Activated CD4-positive, alpha-beta T cell treated with anti-CD3 and anti-CD28 coated beads, Interleukin-2, amount 50 U/mL, for 48 hours (primary cell): Measurements from ENCODE around the gene NLRP13.
"Not testable (repeated sequence)": the region's sequence is repeated elsewhere in the genome, so short reads cannot be mapped to it uniquely, and the experiment has no call there.

Experiments
- DNase-seq, 2 experiments: peaks; one replicate each; pipeline ENCODE4 v3.0.0-alpha.2; 2020

The NLRP13 gene, protein sequence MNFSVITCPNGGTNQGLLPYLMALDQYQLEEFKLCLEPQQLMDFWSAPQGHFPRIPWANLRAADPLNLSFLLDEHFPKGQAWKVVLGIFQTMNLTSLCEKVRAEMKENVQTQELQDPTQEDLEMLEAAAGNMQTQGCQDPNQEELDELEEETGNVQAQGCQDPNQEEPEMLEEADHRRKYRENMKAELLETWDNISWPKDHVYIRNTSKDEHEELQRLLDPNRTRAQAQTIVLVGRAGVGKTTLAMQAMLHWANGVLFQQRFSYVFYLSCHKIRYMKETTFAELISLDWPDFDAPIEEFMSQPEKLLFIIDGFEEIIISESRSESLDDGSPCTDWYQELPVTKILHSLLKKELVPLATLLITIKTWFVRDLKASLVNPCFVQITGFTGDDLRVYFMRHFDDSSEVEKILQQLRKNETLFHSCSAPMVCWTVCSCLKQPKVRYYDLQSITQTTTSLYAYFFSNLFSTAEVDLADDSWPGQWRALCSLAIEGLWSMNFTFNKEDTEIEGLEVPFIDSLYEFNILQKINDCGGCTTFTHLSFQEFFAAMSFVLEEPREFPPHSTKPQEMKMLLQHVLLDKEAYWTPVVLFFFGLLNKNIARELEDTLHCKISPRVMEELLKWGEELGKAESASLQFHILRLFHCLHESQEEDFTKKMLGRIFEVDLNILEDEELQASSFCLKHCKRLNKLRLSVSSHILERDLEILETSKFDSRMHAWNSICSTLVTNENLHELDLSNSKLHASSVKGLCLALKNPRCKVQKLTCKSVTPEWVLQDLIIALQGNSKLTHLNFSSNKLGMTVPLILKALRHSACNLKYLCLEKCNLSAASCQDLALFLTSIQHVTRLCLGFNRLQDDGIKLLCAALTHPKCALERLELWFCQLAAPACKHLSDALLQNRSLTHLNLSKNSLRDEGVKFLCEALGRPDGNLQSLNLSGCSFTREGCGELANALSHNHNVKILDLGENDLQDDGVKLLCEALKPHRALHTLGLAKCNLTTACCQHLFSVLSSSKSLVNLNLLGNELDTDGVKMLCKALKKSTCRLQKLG

DNA sequence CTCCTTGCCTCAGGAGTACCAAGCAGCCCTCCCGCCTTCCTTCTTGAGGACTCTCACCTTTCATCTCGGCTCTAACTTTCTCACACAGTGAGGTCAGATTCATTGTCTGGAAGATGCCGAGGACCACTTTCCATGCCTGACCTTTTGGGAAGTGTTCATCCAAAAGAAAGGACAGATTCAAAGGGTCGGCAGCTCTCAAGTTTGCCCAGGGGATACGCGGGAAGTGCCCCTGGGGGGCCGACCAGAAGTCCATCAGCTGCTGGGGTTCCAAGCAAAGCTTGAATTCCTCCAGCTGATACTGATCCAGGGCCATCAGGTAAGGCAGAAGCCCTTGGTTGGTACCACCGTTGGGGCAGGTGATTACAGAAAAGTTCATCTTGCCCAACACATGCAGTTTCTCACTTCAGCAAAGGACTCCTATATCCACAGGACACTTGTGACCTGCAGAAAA is at the start of gene NLRP13:
Gene NLRP13, minus strand, starts transcription at position 401 of the 451 bp plus-strand sequence. Its CDS starts 25 bp downstream, at position 376.
- DNase-seq = no peak

DNA sequence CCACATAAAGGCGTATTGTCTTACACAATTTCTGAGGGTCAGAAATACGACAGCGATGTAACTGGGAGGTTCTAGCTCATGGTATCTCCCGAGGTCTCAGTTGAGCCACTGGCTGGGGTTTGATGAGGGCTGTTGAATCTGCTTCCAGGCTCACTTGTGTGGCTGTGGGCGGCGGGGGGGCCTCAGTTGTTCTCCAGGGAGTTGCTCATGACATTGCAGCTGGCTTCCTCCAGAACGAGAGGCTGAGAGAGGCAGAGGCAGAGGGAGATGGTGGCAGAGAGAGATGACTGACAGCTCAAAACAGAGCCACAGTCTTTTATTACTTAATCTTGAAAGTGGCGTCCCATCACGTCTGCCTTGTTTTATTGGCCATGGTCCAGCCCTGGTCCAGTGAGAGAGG is 48.3 kb upstream of the NLRP13 start:
- no peak for DNase-seq

- no peak for DNase-seq
These were observed 41.8 kb upstream of the NLRP13 start for GRCh38 chr19:55973982-55974381.

GRCh38 chr19:55962186-55962585 is 30.1 kb upstream of the NLRP13 start:
- no peak for DNase-seq

- DNase-seq = no peak
These were observed 28.0 kb upstream of the NLRP13 start for GRCh38 chr19:55959996-55960675.

DNA sequence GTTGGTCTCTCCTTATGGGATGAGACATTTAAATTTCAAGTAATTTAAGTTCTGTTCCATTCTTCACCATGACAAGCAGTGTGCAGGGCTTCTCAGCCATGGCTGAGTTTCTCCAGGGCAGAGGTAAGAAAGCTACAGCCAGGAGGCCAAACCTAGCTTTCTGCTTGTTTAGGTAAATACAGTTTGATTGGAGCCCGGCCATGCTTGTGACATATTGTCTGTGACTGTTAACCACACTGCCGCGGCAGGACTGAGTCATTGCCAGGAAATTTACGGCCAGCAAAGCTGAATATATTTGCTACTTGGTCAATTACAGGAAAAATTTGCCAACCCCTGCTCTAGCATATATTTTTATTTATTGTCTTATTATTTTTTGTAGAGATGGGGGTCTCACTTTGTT is 26.2 kb upstream of the NLRP13 start:
- DNase-seq = no peak

- DNase-seq = no peak
These were observed 24.3 kb upstream of the NLRP13 start for GRCh38 chr19:55956431-55956830.

DNA sequence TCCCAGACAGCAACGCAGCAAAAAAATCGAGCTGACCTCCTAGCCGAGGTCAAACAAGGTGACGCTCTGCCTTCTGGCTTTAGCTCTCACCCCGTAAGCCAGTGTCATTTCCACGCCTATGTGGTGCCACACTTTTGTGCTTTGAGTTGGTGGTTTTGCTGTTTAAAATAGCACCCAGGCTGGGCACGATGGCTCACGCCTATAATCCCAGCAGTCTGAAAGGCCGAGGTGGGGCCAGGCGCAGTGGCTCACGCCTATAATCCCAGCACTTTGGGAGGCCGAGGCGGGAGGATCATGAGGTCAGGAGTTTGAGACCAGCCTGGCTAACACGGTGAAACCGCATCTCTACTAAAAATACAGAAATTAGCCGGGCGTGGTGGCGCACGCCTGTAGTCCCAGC is 18.4 kb upstream of the NLRP13 start:
- DNase-seq = not testable (repeated sequence)

DNA sequence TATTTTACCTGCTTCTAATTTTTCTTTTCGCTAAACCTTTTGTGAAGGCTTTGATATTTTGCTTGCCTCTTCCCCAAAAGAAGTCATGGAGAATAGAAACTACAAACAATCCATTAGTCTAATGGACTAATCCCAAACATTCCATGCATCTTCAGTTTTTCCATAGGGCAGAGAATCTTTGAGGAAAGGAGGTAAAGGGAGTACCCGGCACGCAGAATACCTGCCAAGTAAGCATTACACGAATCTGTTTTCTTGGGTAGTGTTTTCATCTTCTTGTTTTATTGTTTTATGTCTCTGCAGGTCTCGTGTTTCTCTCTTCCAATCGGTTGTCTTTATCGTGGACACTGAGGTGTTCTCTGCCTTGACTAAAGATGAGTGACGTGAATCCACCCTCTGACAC is 15.4 kb upstream of the NLRP13 start, which contains the start of gene NLRP8:
Gene NLRP8, plus strand, starts transcription at position 301 of the 400 bp plus-strand sequence.
- DNase-seq = no peak

DNA sequence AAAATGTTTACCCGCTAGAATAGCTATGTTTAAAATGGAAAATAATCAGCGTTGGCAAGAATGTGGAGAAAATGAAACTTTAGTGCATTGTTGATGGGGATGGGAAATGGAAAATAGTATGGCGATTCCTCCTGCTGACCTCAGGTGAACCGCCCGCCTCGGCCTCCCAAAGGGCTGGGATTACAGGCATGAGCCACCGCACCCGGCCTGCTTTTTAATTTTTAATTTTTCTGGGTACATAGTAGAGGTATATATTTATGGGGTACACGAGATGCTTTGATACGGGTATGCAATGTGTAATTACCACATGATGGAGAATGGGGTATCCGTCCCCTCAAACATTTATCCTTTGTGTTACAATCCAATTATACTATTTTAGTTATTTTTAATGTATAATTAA is 8.2 kb upstream of the NLRP13 start:
- no peak for DNase-seq

GRCh38 chr19:55939206-55939605 is 7.1 kb upstream of the NLRP13 start:
- DNase-seq = no peak

DNA sequence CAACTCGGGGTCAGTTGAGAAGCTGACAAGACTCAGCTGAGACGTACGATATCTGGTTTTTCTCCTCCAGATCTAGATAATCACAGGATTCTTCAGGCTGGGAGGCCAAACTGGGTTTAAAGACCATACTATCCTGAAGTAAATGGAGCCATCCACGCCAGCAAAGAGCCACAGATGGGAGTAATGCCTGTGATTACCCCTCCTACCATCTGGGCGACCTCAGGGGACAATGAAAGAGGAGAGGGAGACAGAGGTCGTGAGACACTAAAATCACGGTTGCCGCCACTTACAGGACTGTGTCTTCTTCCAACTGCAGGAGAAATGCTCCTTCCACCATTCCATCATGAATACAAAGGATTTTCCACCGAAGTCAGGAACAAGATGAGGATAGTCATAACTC is 3.1 kb upstream of the NLRP13 start:
- DNase-seq = no peak

DNA sequence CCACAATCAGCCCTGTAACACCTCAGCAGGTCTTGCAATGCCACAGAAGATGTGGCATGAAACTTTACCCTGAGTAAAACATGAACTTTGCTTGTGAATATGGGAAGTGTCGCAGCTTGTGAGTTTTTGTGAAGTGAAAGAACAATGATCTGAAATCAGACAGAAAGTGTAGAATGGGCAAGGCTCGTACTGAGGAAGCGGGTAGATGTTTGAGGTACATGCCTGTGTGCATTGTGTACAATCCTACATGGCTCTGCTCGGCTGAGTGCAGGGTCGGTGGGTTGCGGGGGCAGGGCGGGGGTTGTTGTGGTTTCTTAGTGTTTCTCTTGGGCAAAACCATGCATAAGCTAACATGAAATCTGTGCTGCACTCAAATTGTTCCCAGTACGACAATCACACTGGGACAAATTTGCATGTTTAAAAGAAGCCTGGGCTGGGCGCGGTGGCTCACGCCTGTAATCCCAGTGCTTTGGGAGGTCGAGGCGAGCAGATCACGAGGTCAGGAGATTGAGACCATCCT is 1.1 kb downstream of the NLRP13 start:
- DNase-seq = no peak

- DNase-seq = not testable (repeated sequence)
These were observed 2.9 kb downstream of the NLRP13 start for GRCh38 chr19:55929258-55929657.

DNA sequence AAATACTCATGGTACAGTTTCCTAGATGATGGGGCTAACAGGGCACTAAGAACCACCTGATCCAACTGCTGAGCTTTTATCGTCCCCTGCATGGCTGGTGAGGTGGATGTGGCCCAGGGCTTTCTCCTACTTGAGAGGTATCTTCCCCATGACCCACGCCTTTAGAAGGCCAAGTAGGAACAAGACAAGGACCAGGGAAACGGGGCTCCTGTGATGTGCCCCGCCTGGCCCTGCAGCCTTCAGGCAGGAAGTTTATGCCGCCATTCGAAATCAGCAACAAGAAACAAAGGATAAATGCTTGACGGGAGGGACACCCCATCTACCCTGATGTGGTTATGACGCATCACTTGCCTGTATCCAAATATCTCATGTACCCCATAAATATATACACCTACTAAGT is 4.1 kb downstream of the NLRP13 start:
- no peak for DNase-seq

DNA sequence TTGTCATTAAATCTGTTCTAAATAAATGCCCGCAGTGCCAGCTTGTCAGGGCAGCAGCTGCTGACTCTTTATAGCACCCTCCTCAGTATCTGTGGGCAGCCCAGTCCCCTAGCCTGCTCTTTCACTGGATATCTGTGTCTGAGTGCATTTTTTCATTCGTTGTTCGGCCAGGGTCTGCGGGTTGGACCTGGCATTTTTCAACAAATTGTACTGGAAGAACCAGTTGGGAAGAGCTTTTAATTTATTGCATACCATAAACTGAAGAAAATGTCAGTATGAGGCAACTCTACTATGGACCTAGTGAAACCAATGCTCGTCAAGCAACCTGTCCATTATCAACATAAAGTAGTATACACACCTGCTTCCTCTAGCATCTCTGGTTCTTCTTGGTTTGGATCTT is 8.6 kb downstream of the NLRP13 start:
- DNase-seq = no peak

GRCh38 chr19:55913643-55914268 is 18.4 kb downstream of the NLRP13 start:
- no peak for DNase-seq

DNA sequence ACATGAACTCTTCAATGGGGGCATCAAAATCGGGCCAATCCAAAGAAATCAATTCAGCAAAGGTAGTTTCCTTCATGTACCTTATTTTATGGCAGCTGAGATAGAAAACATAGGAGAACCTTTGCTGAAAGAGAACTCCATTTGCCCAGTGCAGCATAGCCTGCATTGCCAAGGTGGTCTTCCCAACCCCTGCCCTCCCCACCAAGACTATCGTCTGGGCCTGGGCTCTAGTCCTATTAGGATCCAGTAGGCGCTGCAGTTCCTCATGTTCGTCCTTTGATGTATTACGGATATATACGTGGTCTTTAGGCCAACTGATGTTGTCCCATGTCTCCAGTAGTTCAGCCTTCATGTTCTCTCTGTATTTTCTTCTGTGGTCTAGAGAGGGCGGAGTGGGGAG is 19.2 kb downstream of the NLRP13 start:
- DNase-seq = no peak

GRCh38 chr19:55909801-55910200 is 22.3 kb downstream of the NLRP13 start:
- DNase-seq = no peak

- no peak for DNase-seq
These were observed 24.4 kb downstream of the NLRP13 start for GRCh38 chr19:55907746-55908145.

GRCh38 chr19:55907286-55907685 is 24.9 kb downstream of the NLRP13 start:
- no peak for DNase-seq
